ENCODE measurements around the gene CAPN14.

The CAPN14 gene

GRCh38 chr2:31230751-31231150 is 13.4 kb upstream of the CAPN14 start:
- no peak for TF ChIP-seq PAX5 (IDR thresholded peaks at IDR 0.05; ENCODE audit: insufficient read depth, low read length, severe bottlenecking)
- TF ChIP-seq POLR2A (IDR thresholded peaks at IDR 0.05; ENCODE audit: low read depth, low read length): no peak
- no peak for TF ChIP-seq POLR2AphosphoS5 (IDR thresholded peaks at IDR 0.05; ENCODE audit: low read depth, low read length)
- no peak for TF ChIP-seq SPI1 (IDR thresholded peaks at IDR 0.05; ENCODE audit: low read depth, low read length)
- no peak for TF ChIP-seq TAF1 (IDR thresholded peaks at IDR 0.05; ENCODE audit: low read depth, low read length)
- no peak for TF ChIP-seq POU2F2 (IDR thresholded peaks at IDR 0.05; ENCODE audit: low read depth, low read length)
- FAIRE-seq: no peak
- DNase-seq (ENCODE audit: insufficient read length, low spot score): no peak

DNA sequence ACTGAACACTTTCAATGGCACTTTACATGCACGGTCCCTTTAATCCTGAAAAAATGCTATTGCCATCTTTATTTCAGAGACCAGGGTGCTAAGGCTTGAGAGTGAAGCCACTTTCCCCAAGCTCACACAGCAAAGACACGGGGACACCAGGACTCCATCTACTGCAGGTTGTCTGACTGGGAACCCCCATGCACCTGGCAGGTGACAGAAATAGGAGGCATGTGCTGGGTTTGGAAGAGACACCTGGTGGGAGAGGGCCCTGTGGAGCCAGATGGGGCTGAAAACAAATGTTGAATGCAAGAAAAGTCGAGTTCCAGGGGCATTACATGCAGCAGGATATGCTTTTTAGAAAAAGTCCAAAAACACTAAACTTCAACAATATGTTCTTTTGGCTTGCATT is 11.4 kb upstream of the CAPN14 start:
- DNase-seq (ENCODE audit: insufficient read length, low spot score) (no peak), FAIRE-seq (no peak)
- TF ChIP-seq SPI1 (IDR thresholded peaks at IDR 0.05; ENCODE audit: low read depth, low read length) (no peak), POU2F2 (IDR thresholded peaks at IDR 0.05; ENCODE audit: low read depth, low read length) (no peak), POLR2AphosphoS5 (IDR thresholded peaks at IDR 0.05; ENCODE audit: low read depth, low read length) (no peak), TAF1 (IDR thresholded peaks at IDR 0.05; ENCODE audit: low read depth, low read length) (no peak), POLR2A (IDR thresholded peaks at IDR 0.05; ENCODE audit: low read depth, low read length) (no peak), PAX5 (IDR thresholded peaks at IDR 0.05; ENCODE audit: insufficient read depth, low read length, severe bottlenecking) (no peak)

GRCh38 chr2:31227711-31228125 is 10.4 kb upstream of the CAPN14 start:
- no peak for DNase-seq (ENCODE audit: insufficient read length, low spot score)
- FAIRE-seq: no peak
- TF ChIP-seq POLR2A (IDR thresholded peaks at IDR 0.05; ENCODE audit: low read depth, low read length) (no peak), POLR2AphosphoS5 (IDR thresholded peaks at IDR 0.05; ENCODE audit: low read depth, low read length) (no peak), SPI1 (IDR thresholded peaks at IDR 0.05; ENCODE audit: low read depth, low read length) (no peak), TAF1 (IDR thresholded peaks at IDR 0.05; ENCODE audit: low read depth, low read length) (no peak), POU2F2 (IDR thresholded peaks at IDR 0.05; ENCODE audit: low read depth, low read length) (no peak), PAX5 (IDR thresholded peaks at IDR 0.05; ENCODE audit: insufficient read depth, low read length, severe bottlenecking) (no peak)

DNA sequence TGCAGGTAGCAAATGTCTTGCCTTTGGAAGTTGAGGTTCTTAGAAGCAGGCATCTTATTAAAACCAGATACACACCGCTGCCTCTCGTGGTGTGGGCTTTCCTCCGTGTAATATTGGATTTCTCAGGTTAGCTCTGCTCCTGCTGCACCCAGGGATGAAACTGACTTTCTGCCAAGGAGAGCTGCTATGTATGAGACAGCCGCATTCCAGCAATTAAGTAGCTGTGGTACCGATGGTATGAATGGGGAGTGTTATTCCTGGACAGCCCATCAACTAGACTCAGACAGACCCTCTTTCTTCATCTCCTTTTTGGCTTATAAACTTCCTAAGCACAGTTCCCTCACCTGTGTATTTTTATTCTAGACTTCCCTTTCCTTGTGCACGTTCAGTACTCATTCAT is 9.8 kb upstream of the CAPN14 start:
- TF ChIP-seq POLR2A (IDR thresholded peaks at IDR 0.05; ENCODE audit: low read depth, low read length) (no peak), POLR2AphosphoS5 (IDR thresholded peaks at IDR 0.05; ENCODE audit: low read depth, low read length) (no peak), SPI1 (IDR thresholded peaks at IDR 0.05; ENCODE audit: low read depth, low read length) (no peak), POU2F2 (IDR thresholded peaks at IDR 0.05; ENCODE audit: low read depth, low read length) (no peak), PAX5 (IDR thresholded peaks at IDR 0.05; ENCODE audit: insufficient read depth, low read length, severe bottlenecking) (no peak), TAF1 (IDR thresholded peaks at IDR 0.05; ENCODE audit: low read depth, low read length) (no peak)
- DNase-seq (ENCODE audit: insufficient read length, low spot score): no peak
- FAIRE-seq: no peak

DNA sequence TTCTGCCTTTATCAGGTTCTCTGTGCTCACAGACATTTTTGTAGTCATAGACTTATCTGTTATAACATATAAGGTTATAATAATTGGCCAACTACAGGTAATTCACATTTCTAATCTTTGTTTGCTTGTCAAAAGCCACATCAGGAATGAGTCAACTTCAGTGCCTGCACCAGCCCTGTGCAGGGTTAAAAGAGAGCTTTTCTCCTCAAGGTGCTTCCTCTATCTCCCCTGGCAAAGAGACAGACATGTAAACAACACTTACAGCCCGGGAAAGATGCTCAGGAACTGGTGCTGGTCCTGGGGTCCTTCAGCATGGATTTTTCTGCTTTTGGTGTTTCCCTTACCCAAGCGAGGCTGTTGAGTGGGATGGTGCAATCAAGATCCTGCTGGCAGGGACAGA is 9.0 kb upstream of the CAPN14 start:
- no peak for TF ChIP-seq TAF1 (IDR thresholded peaks at IDR 0.05; ENCODE audit: low read depth, low read length)
- no peak for TF ChIP-seq SPI1 (IDR thresholded peaks at IDR 0.05; ENCODE audit: low read depth, low read length)
- TF ChIP-seq POLR2A (IDR thresholded peaks at IDR 0.05; ENCODE audit: low read depth, low read length): no peak
- no peak for TF ChIP-seq POLR2AphosphoS5 (IDR thresholded peaks at IDR 0.05; ENCODE audit: low read depth, low read length)
- no peak for TF ChIP-seq PAX5 (IDR thresholded peaks at IDR 0.05; ENCODE audit: insufficient read depth, low read length, severe bottlenecking)
- TF ChIP-seq POU2F2 (IDR thresholded peaks at IDR 0.05; ENCODE audit: low read depth, low read length): no peak
- FAIRE-seq (no peak), DNase-seq (ENCODE audit: insufficient read length, low spot score) (no peak)

- DNase-seq (ENCODE audit: insufficient read length, low spot score) (no peak), FAIRE-seq (no peak)
- no peak for TF ChIP-seq TAF1 (IDR thresholded peaks at IDR 0.05; ENCODE audit: low read depth, low read length)
- no peak for TF ChIP-seq SPI1 (IDR thresholded peaks at IDR 0.05; ENCODE audit: low read depth, low read length)
- no peak for TF ChIP-seq POLR2A (IDR thresholded peaks at IDR 0.05; ENCODE audit: low read depth, low read length)
- no peak for TF ChIP-seq PAX5 (IDR thresholded peaks at IDR 0.05; ENCODE audit: insufficient read depth, low read length, severe bottlenecking)
- TF ChIP-seq POU2F2 (IDR thresholded peaks at IDR 0.05; ENCODE audit: low read depth, low read length): no peak
- TF ChIP-seq POLR2AphosphoS5 (IDR thresholded peaks at IDR 0.05; ENCODE audit: low read depth, low read length): no peak
These were observed 6.4 kb upstream of the CAPN14 start for GRCh38 chr2:31223749-31224148.

DNA sequence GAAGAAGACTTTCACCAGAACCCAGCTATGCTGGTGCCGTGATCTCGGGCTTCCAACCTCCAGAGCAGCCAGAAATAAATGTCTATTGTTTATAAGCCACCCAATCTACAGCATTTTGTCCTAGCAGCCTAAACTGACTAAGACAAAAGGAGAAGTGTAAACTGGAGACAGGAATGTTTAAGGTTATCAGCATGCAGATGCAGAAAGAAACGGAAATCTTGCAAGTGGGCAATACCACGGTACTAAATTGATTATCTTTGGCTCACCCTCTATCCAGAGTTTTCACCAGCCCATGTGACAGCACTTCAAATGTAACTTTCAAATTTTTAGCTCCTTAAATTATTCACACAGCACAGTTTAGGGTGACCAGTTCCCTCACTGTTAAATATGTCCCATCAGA is 5.7 kb upstream of the CAPN14 start:
- TF ChIP-seq POU2F2 (IDR thresholded peaks at IDR 0.05; ENCODE audit: low read depth, low read length): no peak
- TF ChIP-seq POLR2A (IDR thresholded peaks at IDR 0.05; ENCODE audit: low read depth, low read length): no peak
- no peak for TF ChIP-seq PAX5 (IDR thresholded peaks at IDR 0.05; ENCODE audit: insufficient read depth, low read length, severe bottlenecking)
- TF ChIP-seq SPI1 (IDR thresholded peaks at IDR 0.05; ENCODE audit: low read depth, low read length): 0 out of 2 replicates have a peak, but pooled peaks have one; percentile 5
- FAIRE-seq (no peak), DNase-seq (ENCODE audit: insufficient read length, low spot score) (no peak)

- FAIRE-seq (no peak), DNase-seq (ENCODE audit: insufficient read length, low spot score) (no peak)
- TF ChIP-seq SPI1 (IDR thresholded peaks at IDR 0.05; ENCODE audit: low read depth, low read length) (peak; percentile 37), POU2F2 (IDR thresholded peaks at IDR 0.05; ENCODE audit: low read depth, low read length) (no peak)
These were observed 4.8 kb upstream of the CAPN14 start for GRCh38 chr2:31222071-31222470.

GRCh38 chr2:31221544-31221943 is 4.2 kb upstream of the CAPN14 start:
- FAIRE-seq: peak; percentile 26
- no peak for TF ChIP-seq TAF1 (IDR thresholded peaks at IDR 0.05; ENCODE audit: low read depth, low read length)
- no peak for TF ChIP-seq PAX5 (IDR thresholded peaks at IDR 0.05; ENCODE audit: insufficient read depth, low read length, severe bottlenecking)
- TF ChIP-seq SPI1 (IDR thresholded peaks at IDR 0.05; ENCODE audit: low read depth, low read length): no peak
- no peak for TF ChIP-seq POU2F2 (IDR thresholded peaks at IDR 0.05; ENCODE audit: low read depth, low read length)
- TF ChIP-seq POLR2A (IDR thresholded peaks at IDR 0.05; ENCODE audit: low read depth, low read length): no peak
- TF ChIP-seq POLR2AphosphoS5 (IDR thresholded peaks at IDR 0.05; ENCODE audit: low read depth, low read length): no peak
- no peak for DNase-seq (ENCODE audit: insufficient read length, low spot score)

- DNase-seq (ENCODE audit: insufficient read length, low spot score) (no peak), FAIRE-seq (peak; percentile 92)
- TF ChIP-seq PAX5 (IDR thresholded peaks at IDR 0.05; ENCODE audit: insufficient read depth, low read length, severe bottlenecking) (peak; percentile 94), POLR2A (IDR thresholded peaks at IDR 0.05; ENCODE audit: low read depth, low read length) (no peak), SPI1 (IDR thresholded peaks at IDR 0.05; ENCODE audit: low read depth, low read length) (peak; percentile 98)
These were observed 2.0 kb upstream of the CAPN14 start for GRCh38 chr2:31219131-31219969.

Measured in GM12891 (cell line).